OCI-LY1 (cell line): ENCODE data around the gene CELSR3.

ENCODE experiments used
- H2AFZ ChIP-seq: fragments of 200-600 bp; sonication (generic), shearing (Covaris generic); 2 replicates; pipeline ENCODE4 v1.6.0; 2014; ENCODE audit warnings: antibody characterized with exemption, mild to moderate bottlenecking, low read length
- H3F3A ChIP-seq: fragments of 200-600 bp; sonication (generic), shearing (Covaris generic); 2 replicates; pipeline ENCODE4 v1.6.0; 2014; ENCODE audit warnings: mild to moderate bottlenecking, antibody characterized with exemption, low read length, moderate library complexity; ENCODE audit not compliant: insufficient read depth
- H3K27ac ChIP-seq: fragments of 200-600 bp; sonication (generic); 2 replicates; pipeline ENCODE4 v1.5.1; 2014; ENCODE audit warnings: low read length, mixed run types, mild to moderate bottlenecking, low read depth; ENCODE audit not compliant: poor library complexity, severe bottlenecking
- H3K27me3 ChIP-seq: fragments of 200-600 bp; sonication (generic); 2 replicates; pipeline ENCODE4 v1.6.0; 2014; ENCODE audit warnings: antibody characterized with exemption, mild to moderate bottlenecking, low read length, moderate library complexity; ENCODE audit not compliant: insufficient read depth
- H3K36me3 ChIP-seq: fragments of 200-600 bp; sonication (generic); 2 replicates; pipeline ENCODE4 v1.6.1; 2014; ENCODE audit warnings: mild to moderate bottlenecking, antibody characterized with exemption, low read length, moderate library complexity, mixed read lengths; ENCODE audit not compliant: insufficient read depth
- H3K4me1 ChIP-seq: fragments of 200-600 bp; sonication (generic); 2 replicates; pipeline ENCODE4 v1.5.1; 2014; ENCODE audit warnings: mild to moderate bottlenecking, low read length, moderate library complexity; ENCODE audit not compliant: insufficient read depth, severe bottlenecking
- H3K4me2 ChIP-seq: fragments of 200-600 bp; sonication (generic), shearing (Covaris generic); 2 replicates; pipeline ENCODE4 v1.6.1; 2014; ENCODE audit warnings: low read length
- H3K4me3 ChIP-seq: fragments of 200-600 bp; sonication (generic); 2 replicates; pipeline ENCODE4 v1.5.1; 2014; ENCODE audit warnings: low read length, low read depth, mild to moderate bottlenecking, mixed read lengths; ENCODE audit not compliant: poor library complexity, severe bottlenecking
- H3K79me2 ChIP-seq: fragments of 200-600 bp; shearing (Covaris generic); 2 replicates; pipeline ENCODE4 v1.6.1; 2016; ENCODE audit warnings: mixed run types, low read length, mixed read lengths; ENCODE audit not compliant: insufficient read depth
- H3K9ac ChIP-seq: fragments of 200-600 bp; sonication (generic), shearing (Covaris generic); 2 replicates; pipeline ENCODE4 v1.6.1; 2014; ENCODE audit warnings: mild to moderate bottlenecking, low read length, mixed read lengths
- H3K9me2 ChIP-seq: fragments of 200-600 bp; sonication (generic), shearing (Covaris generic); 2 replicates; pipeline ENCODE4 v1.6.1; 2014; ENCODE audit warnings: low read depth, mild to moderate bottlenecking, low read length, mixed read lengths
- H3K9me3 ChIP-seq: fragments of 200-600 bp; shearing (Covaris generic); 2 replicates; pipeline ENCODE4 v1.6.1; 2014; ENCODE audit warnings: low read length, mixed read lengths
- H4K20me1 ChIP-seq: fragments of 200-600 bp; sonication (generic), shearing (Covaris generic); 2 replicates; pipeline ENCODE4 v1.6.0; 2016; ENCODE audit warnings: mild to moderate bottlenecking, low read length; ENCODE audit not compliant: insufficient read depth
- EZH2 ChIP-seq: fragments of 200-600 bp; sonication (generic), shearing (Covaris generic); IDR thresholded peaks from 2 replicates; pipeline ENCODE4 v1.8.0; 2017; ENCODE audit warnings: borderline replicate concordance, mixed run types, mild to moderate bottlenecking, antibody characterized with exemption, low read length, moderate library complexity, mixed read lengths
- TF ChIP-seq, protein P1 (sequence below): fragments of 200-600 bp; sonication (generic), shearing (Covaris generic); IDR thresholded peaks from 2 replicates; pipeline ENCODE4 v1.5.1; 2017; ENCODE audit warnings: mild to moderate bottlenecking, antibody characterized with exemption, low read length, moderate library complexity, mixed read lengths

CELSR3 gene

DNA sequence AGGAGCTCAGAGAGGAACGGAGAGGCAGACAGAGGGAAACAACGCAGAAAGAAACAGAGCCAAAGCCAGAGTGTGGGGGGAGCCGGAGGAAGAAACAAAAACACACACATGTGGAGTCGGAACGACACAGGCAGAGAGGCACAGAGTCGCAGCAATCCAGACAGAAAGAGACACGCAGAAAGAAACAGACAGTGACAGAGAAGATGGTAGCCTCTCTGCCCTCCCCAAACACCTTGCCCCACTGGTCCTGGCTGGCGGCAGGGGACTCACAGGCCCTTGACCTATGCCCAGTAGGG, 21.3 kb upstream of the CELSR3 start:
- H3K27ac ChIP-seq: no peak overlapping the region
- peak overlapping the region; percentile 72 for H3K4me3 ChIP-seq
- peak overlapping the region; percentile 99 for H3K4me2 ChIP-seq
- no peaks in the 10 kb centered on the region for H4K20me1 ChIP-seq
- no peak for TF ChIP-seq EZH2
- TF ChIP-seq, protein P1, sequence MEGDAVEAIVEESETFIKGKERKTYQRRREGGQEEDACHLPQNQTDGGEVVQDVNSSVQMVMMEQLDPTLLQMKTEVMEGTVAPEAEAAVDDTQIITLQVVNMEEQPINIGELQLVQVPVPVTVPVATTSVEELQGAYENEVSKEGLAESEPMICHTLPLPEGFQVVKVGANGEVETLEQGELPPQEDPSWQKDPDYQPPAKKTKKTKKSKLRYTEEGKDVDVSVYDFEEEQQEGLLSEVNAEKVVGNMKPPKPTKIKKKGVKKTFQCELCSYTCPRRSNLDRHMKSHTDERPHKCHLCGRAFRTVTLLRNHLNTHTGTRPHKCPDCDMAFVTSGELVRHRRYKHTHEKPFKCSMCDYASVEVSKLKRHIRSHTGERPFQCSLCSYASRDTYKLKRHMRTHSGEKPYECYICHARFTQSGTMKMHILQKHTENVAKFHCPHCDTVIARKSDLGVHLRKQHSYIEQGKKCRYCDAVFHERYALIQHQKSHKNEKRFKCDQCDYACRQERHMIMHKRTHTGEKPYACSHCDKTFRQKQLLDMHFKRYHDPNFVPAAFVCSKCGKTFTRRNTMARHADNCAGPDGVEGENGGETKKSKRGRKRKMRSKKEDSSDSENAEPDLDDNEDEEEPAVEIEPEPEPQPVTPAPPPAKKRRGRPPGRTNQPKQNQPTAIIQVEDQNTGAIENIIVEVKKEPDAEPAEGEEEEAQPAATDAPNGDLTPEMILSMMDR: no peak
- H3K9ac ChIP-seq: peak overlapping the region; percentile 76; the same call in 1 of the 2 replicates
- peaks cover 24% of the 10 kb centered on the region for H3K4me1 ChIP-seq
- H3K9me2 ChIP-seq: no peaks in the 10 kb centered on the region
- no peaks in the 10 kb centered on the region for H3K27me3 ChIP-seq
- H3K79me2 ChIP-seq: peaks cover 7% of the 10 kb centered on the region
- peaks cover 10% of the 10 kb centered on the region; the same call in 1 of the 2 replicates for H3F3A ChIP-seq
- H3K9me3 ChIP-seq: no peaks in the 10 kb centered on the region
- peaks cover 56% of the 10 kb centered on the region for H3K36me3 ChIP-seq
- no peak overlapping the region for H2AFZ ChIP-seq

DNA sequence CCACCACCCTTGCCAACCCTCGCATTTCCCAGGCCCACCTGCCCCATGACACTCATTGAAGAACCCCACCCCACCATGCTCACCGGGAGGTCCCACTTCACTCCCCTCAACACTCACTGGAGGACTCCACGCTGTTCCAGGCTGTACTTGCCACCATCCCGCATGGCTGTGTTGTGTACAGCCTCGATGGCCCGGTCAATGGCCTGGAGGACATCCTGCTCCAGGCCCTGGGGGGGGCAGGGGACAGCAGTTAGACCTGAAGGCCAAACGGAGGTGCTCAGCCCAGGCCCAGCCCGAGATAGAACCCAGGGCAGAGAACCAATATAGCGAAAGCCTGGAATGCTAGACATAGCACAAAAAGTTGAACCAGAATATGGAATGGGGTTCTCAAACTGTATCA, 20.1 kb upstream of the CELSR3 start:
- Histone ChIP-seq H3K4me2 (no peak overlapping the region), H3K9me3 (no peaks in the 10 kb centered on the region), H3K79me2 (peaks cover 7% of the 10 kb centered on the region), H3K36me3 (peaks cover 54% of the 10 kb centered on the region), H3K4me1 (peaks cover 24% of the 10 kb centered on the region), H3K4me3 (no peak overlapping the region), H4K20me1 (no peaks in the 10 kb centered on the region), H2AFZ (no peak overlapping the region), H3K27me3 (no peaks in the 10 kb centered on the region), H3F3A (peaks cover 10% of the 10 kb centered on the region; the same call in 1 of the 2 replicates), H3K9ac (no peak overlapping the region), H3K27ac (no peak overlapping the region), H3K9me2 (no peaks in the 10 kb centered on the region)
- TF ChIP-seq EZH2: no peak
- TF ChIP-seq, protein P1: no peak

DNA sequence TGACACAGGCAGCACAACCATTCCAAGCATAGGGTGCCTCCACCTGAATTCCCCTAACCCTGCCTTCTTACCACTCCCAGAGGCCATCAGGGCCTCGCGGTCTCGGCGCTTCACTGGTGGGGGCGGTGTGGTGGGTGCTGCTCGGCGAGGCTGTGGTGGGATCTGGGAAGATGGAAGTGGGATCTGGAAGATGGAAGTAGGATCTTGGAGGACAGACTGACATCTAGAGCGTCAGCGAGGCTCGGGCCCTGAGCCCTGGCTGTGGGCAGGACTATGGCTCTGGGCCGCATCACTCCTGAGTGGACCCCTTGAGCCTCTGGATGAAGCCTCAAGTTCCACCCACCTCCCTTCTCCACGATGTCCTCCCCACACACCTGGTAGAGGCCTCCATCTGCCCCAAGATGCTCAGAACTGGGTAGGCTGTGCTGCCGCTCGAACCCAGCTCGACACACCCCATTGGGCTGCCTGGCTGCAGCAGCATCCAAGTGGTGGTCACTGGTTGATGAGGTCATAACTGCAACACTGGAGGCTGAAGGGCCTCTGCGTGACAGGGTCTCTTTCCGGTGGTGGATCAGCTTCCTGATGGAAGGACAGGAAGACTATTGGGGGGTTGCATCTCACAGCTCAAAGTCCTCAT, 19.4 kb upstream of the CELSR3 start:
- no peaks in the 10 kb centered on the region for H3K9me2 ChIP-seq
- H2AFZ ChIP-seq: no peak overlapping the region
- no peaks in the 10 kb centered on the region for H3K27me3 ChIP-seq
- no peaks in the 10 kb centered on the region for H4K20me1 ChIP-seq
- no peak overlapping the region for H3K9ac ChIP-seq
- peaks cover 7% of the 10 kb centered on the region for H3K79me2 ChIP-seq
- TF ChIP-seq EZH2: no peak
- TF ChIP-seq, protein P1: no peak
- H3K36me3 ChIP-seq: peaks cover 55% of the 10 kb centered on the region
- no peaks in the 10 kb centered on the region for H3K9me3 ChIP-seq
- H3K4me3 ChIP-seq: no peak overlapping the region
- no peak overlapping the region for H3K27ac ChIP-seq
- peaks cover 7% of the 10 kb centered on the region; the same call in 1 of the 2 replicates for H3F3A ChIP-seq
- no peak overlapping the region for H3K4me2 ChIP-seq
- peaks cover 24% of the 10 kb centered on the region for H3K4me1 ChIP-seq
